Transverse colon (tissue), 3 donors: ENCODE data around the gene TGFBR2.

ENCODE experiments used
- CTCF ChIP-seq, 5 experiments: fragments of 200-600 bp in 3 of 5; fragments of 450-650 bp in 2 of 5; sonication (generic) in 3 of 5; IDR thresholded peaks; 1 replicate in 2 of 5; 2 replicates in 3 of 5; pipeline ENCODE4 v1.5.1; 2016 to 2017; ENCODE audit warnings: antibody characterized with exemption in 5 of 5, inconsistent platforms in 3 of 5, mild to moderate bottlenecking in 2 of 5, moderate library complexity in 1 of 5
- POLR2A ChIP-seq: fragments of 450-650 bp; IDR thresholded peaks from one replicate; pipeline ENCODE4 v1.6.1; 2016; ENCODE audit warnings: antibody characterized with exemption, mild to moderate bottlenecking, moderate library complexity

GRCh38 chr3:30597131-30597768, 9.2 kb upstream of the TGFBR2 start:
- TF ChIP-seq POLR2A (no peak), CTCF (IDR thresholded peaks at IDR 0.05) (no peak)
